Skin of body (tissue), 2 donors: ENCODE results near the gene NUAK1. TPM values are rescaled to one million over a fixed set of nuclear protein-coding genes. Genes with fewer than 3 reads are reported as not detected.

Source experiments
- DNase-seq: peaks from one replicate; lab custom pipeline; 2025; lab: John Stamatoyannopoulos, UW
- total RNA-seq: library from RNA; depleted of rRNA; stranded (reverse); fragments of >200 nt; gene quantifications from one replicate; pipeline ENCODE4 v1.2.3, GENCODE V29; 2014

Gene NUAK1
- total RNA-seq, 1 donor from 2014 or later, result 24.5 TPM

- DNase-seq, result peak; percentile 87
These were observed 54.6 kb downstream of the NUAK1 start for GRCh38 chr12:106084014-106084671.

GRCh38 chr12:106082216-106083175 lies 56.3 kb downstream of the NUAK1 start:
- DNase-seq, result no peak

GRCh38 chr12:106081606-106082005 lies 57.1 kb downstream of the NUAK1 start:
- DNase-seq, result no peak

- DNase-seq, result peak; percentile 31
These were observed 58.0 kb downstream of the NUAK1 start for GRCh38 chr12:106080791-106081170.

- DNase-seq, result peak; percentile 90
These were observed 58.5 kb downstream of the NUAK1 start for GRCh38 chr12:106080041-106080790.

GRCh38 chr12:106079148-106079738 lies 59.5 kb downstream of the NUAK1 start:
- no peak for DNase-seq

- no peak for DNase-seq
These were observed 60.3 kb downstream of the NUAK1 start for GRCh38 chr12:106078358-106079010.

GRCh38 chr12:106074706-106075392 lies 63.9 kb downstream of the NUAK1 start:
- no peak for DNase-seq

- DNase-seq, result no peak
These were observed 64.4 kb downstream of the NUAK1 start for GRCh38 chr12:106074361-106074705.

- no peak for DNase-seq
These were observed 65.6 kb downstream of the NUAK1 start for GRCh38 chr12:106073179-106073578.

- DNase-seq, result no peak
These were observed 66.0 kb downstream of the NUAK1 start for GRCh38 chr12:106072751-106073150.

GRCh38 chr12:106071686-106072085 lies 67.1 kb downstream of the NUAK1 start:
- no peak for DNase-seq

GRCh38 chr12:106070611-106071010 lies 68.1 kb downstream of the NUAK1 start:
- no peak for DNase-seq

- no peak for DNase-seq
These were observed 68.6 kb downstream of the NUAK1 start for GRCh38 chr12:106070147-106070546.

- no peak for DNase-seq
These were observed 70.5 kb downstream of the NUAK1 start for GRCh38 chr12:106068296-106068695.

- no peak for DNase-seq
These were observed 71.0 kb downstream of the NUAK1 start for GRCh38 chr12:106067606-106068205.

- no peak for DNase-seq
These were observed 71.9 kb downstream of the NUAK1 start for GRCh38 chr12:106066726-106067325.

GRCh38 chr12:106066051-106066705 lies 72.6 kb downstream of the NUAK1 start:
- no peak for DNase-seq

- no peak for DNase-seq
These were observed 73.2 kb downstream of the NUAK1 start for GRCh38 chr12:106065506-106065905.
